HepG2 (cell line): ENCODE measurements around the gene HYAL2. TPM values are rescaled to one million over a fixed set of nuclear protein-coding genes. Genes with fewer than 3 reads are reported as not detected.

Source experiments
- DR1 ChIP-seq: sonication (generic); formaldehyde crosslinking; IDR thresholded peaks from 2 replicates; pipeline ENCODE4 v1.8.0; 2021; ENCODE audit warnings: mild to moderate bottlenecking, missing genetic modification reagents, inconsistent platforms
- GTF2F1 ChIP-seq: fragments of 150-350 bp; IDR thresholded peaks from 2 replicates; pipeline ENCODE4 v1.6.1; 2014; ENCODE audit warnings: low read length
- HDAC1 ChIP-seq: sonication (generic); formaldehyde crosslinking; IDR thresholded peaks from 2 replicates; pipeline ENCODE4 v1.5.1; 2020; ENCODE audit warnings: mild to moderate bottlenecking, missing genetic modification reagents
- MED1 ChIP-seq: sonication (generic); formaldehyde crosslinking; IDR thresholded peaks from 2 replicates; pipeline ENCODE4 v1.4.0; 2020; ENCODE audit warnings: missing genetic modification reagents
- NFKB2 ChIP-seq: sonication (generic); formaldehyde crosslinking; IDR thresholded peaks from 2 replicates; pipeline ENCODE4 v1.4.0; 2020; ENCODE audit warnings: missing genetic modification reagents, borderline replicate concordance
- THAP11 ChIP-seq: IDR thresholded peaks from 2 replicates; pipeline ENCODE4 v1.6.1; 2016; ENCODE audit warnings: missing biosample characterization, missing genetic modification reagents
- TRIM24 ChIP-seq: sonication (generic); formaldehyde crosslinking; IDR thresholded peaks from 2 replicates; pipeline ENCODE4 v1.8.0; 2022; ENCODE audit warnings: mild to moderate bottlenecking, missing genetic modification reagents
- ZNF335 ChIP-seq: sonication (generic); formaldehyde crosslinking; IDR thresholded peaks from 2 replicates; pipeline ENCODE4 v1.4.0; 2020; ENCODE audit warnings: missing genetic modification reagents
- ZNF350 ChIP-seq: sonication (generic); formaldehyde crosslinking; IDR thresholded peaks from 2 replicates; pipeline ENCODE4 v1.4.0; 2020; ENCODE audit warnings: mild to moderate bottlenecking, low read depth, missing genetic modification reagents, borderline replicate concordance
- ZNF468 ChIP-seq: sonication (generic); formaldehyde crosslinking; IDR thresholded peaks from 2 replicates; pipeline ENCODE4 v1.8.0; 2022; ENCODE audit warnings: mild to moderate bottlenecking, moderate library complexity, missing genetic modification reagents
- ZNF746 ChIP-seq: sonication (generic); formaldehyde crosslinking; IDR thresholded peaks from 2 replicates; pipeline ENCODE4 v1.8.0; 2022; ENCODE audit warnings: mild to moderate bottlenecking, missing genetic modification reagents
- ZNF777 ChIP-seq: sonication (generic); formaldehyde crosslinking; IDR thresholded peaks from 2 replicates; pipeline ENCODE4 v1.4.0; 2020; ENCODE audit warnings: missing genetic modification reagents
- ZSCAN12 ChIP-seq: sonication (generic); formaldehyde crosslinking; IDR thresholded peaks from 2 replicates; pipeline ENCODE4 v1.9.0; 2021; ENCODE audit warnings: mild to moderate bottlenecking, missing genetic modification reagents
- polyA plus RNA-seq, 8 experiments: library from polyadenylated mRNA; depleted of rRNA in 3 of 8; stranded (reverse) in 7 of 8; unstranded in 1 of 8; fragments of >200 nt; fragmentation: Illumina TruSeq in 4 of 8; extraction: Trizol in 4 of 8; gene quantifications; 2 replicates each; pipeline versions ENCODE4 v1.2.1 to v1.2.3, GENCODE V29; 2011 to 2016; ENCODE audit warnings: low read depth in 4 of 8, missing spikeins in 1 of 8, mixed read lengths in 1 of 8; ENCODE audit not compliant: insufficient read depth in 1 of 8
- total RNA-seq, 5 experiments: library from RNA; depleted of rRNA; stranded (reverse); fragments of >200 nt; fragmentation: Illumina TruSeq; extraction: Trizol; gene quantifications; 2 replicates each; pipeline ENCODE4 v1.2.3, GENCODE V29; 2016; ENCODE audit warnings: low read depth in 1 of 5
- TF ChIP-seq, protein P1 (sequence below): IDR thresholded peaks from 2 replicates; pipeline ENCODE4 v1.6.1; 2016; ENCODE audit warnings: mild to moderate bottlenecking
- TF ChIP-seq, protein P2 (sequence below): sonication (generic); formaldehyde crosslinking; IDR thresholded peaks from 2 replicates; pipeline ENCODE4 v1.4.0; 2020; ENCODE audit warnings: missing genetic modification reagents
- TF ChIP-seq, protein P3 (sequence below): IDR thresholded peaks from 2 replicates; pipeline ENCODE4 v1.6.1; 2016; ENCODE audit warnings: low read depth
- TF ChIP-seq, protein P4 (sequence below): sonication (generic); formaldehyde crosslinking; IDR thresholded peaks from 2 replicates; pipeline ENCODE4 v1.4.0; 2020; ENCODE audit warnings: mild to moderate bottlenecking, low read depth, missing genetic modification reagents
- TF ChIP-seq, protein P5 (sequence below): sonication (generic); formaldehyde crosslinking; IDR thresholded peaks from 2 replicates; pipeline ENCODE4 v1.4.0; 2020; ENCODE audit warnings: missing genetic modification reagents, borderline replicate concordance

The HYAL2 gene
- total and polyA plus RNA-seq, 2 of the 13 experiments (the other 11 are each of a cell fraction or from before 2014, with no cell fraction given) = 76.2 to 102 TPM

DNA sequence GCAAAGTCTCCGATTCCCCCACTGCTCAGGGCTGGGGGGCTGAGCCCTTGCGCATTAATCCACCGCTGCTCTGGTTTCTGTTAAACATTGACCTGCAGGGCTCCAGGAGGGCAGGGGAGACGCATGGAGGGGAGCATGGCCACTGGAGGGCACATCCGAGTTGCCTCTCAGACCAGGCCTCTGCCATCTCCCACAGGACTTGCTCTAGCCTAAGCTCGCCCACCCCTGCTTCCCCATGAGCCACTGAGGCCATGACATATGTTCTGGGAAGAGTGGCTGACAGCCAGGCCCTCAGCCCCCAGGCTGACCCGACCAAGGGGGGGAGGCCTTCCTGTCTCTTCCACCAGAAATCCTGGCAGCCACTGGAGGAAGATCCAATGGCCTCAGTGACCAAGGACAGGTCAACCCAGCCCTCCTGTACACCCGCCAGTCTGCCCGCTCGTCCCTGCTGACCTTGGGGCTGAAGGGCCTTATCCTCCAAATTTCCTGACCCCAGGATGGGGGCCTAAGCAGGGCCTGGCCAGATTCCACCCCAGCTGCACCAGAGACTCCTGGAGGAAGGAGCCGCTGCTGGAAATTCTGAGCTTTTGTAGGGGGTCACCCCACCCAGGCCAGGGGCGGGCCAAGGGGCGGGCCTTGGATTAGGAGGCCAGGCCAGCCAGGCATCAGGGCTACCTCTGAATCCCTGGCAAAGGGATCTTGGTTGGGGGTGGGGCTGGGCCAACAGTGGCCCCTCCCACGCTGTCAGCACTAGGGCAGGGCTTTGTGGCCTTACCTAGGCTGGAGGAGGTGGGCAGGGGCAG lies 19.3 kb downstream of the HYAL2 start, which contains the start of gene HYAL1 (continued):
- TF ChIP-seq, protein P1, sequence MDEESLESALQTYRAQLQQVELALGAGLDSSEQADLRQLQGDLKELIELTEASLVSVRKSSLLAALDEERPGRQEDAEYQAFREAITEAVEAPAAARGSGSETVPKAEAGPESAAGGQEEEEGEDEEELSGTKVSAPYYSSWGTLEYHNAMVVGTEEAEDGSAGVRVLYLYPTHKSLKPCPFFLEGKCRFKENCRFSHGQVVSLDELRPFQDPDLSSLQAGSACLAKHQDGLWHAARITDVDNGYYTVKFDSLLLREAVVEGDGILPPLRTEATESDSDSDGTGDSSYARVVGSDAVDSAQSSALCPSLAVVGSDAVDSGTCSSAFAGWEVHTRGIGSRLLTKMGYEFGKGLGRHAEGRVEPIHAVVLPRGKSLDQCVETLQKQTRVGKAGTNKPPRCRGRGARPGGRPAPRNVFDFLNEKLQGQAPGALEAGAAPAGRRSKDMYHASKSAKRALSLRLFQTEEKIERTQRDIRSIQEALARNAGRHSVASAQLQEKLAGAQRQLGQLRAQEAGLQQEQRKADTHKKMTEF (CRISPR knock-in tag) = peak; percentile 84
- no peak for TF ChIP-seq GTF2F1
- no peak for TF ChIP-seq ZNF468 (CRISPR knock-in tag)
- TF ChIP-seq DR1 (CRISPR knock-in tag) = peak; percentile 99
- no peak for TF ChIP-seq ZNF746 (CRISPR knock-in tag)
- peak; percentile 83 for TF ChIP-seq HDAC1 (CRISPR knock-in tag)
- 0 out of 2 replicates have a peak, but pooled peaks have one; percentile 16 for TF ChIP-seq NFKB2 (CRISPR knock-in tag)
- no peak for TF ChIP-seq TRIM24
- peak; percentile 77 for TF ChIP-seq THAP11 (CRISPR knock-in tag)
- TF ChIP-seq, protein P2, sequence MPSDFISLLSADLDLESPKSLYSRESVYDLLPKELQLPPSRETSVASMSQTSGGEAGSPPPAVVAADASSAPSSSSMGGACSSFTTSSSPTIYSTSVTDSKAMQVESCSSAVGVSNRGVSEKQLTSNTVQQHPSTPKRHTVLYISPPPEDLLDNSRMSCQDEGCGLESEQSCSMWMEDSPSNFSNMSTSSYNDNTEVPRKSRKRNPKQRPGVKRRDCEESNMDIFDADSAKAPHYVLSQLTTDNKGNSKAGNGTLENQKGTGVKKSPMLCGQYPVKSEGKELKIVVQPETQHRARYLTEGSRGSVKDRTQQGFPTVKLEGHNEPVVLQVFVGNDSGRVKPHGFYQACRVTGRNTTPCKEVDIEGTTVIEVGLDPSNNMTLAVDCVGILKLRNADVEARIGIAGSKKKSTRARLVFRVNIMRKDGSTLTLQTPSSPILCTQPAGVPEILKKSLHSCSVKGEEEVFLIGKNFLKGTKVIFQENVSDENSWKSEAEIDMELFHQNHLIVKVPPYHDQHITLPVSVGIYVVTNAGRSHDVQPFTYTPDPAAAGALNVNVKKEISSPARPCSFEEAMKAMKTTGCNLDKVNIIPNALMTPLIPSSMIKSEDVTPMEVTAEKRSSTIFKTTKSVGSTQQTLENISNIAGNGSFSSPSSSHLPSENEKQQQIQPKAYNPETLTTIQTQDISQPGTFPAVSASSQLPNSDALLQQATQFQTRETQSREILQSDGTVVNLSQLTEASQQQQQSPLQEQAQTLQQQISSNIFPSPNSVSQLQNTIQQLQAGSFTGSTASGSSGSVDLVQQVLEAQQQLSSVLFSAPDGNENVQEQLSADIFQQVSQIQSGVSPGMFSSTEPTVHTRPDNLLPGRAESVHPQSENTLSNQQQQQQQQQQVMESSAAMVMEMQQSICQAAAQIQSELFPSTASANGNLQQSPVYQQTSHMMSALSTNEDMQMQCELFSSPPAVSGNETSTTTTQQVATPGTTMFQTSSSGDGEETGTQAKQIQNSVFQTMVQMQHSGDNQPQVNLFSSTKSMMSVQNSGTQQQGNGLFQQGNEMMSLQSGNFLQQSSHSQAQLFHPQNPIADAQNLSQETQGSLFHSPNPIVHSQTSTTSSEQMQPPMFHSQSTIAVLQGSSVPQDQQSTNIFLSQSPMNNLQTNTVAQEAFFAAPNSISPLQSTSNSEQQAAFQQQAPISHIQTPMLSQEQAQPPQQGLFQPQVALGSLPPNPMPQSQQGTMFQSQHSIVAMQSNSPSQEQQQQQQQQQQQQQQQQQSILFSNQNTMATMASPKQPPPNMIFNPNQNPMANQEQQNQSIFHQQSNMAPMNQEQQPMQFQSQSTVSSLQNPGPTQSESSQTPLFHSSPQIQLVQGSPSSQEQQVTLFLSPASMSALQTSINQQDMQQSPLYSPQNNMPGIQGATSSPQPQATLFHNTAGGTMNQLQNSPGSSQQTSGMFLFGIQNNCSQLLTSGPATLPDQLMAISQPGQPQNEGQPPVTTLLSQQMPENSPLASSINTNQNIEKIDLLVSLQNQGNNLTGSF (CRISPR knock-in tag) = 0 out of 2 replicates have a peak, but pooled peaks have one; percentile 30
- TF ChIP-seq, protein P3, sequence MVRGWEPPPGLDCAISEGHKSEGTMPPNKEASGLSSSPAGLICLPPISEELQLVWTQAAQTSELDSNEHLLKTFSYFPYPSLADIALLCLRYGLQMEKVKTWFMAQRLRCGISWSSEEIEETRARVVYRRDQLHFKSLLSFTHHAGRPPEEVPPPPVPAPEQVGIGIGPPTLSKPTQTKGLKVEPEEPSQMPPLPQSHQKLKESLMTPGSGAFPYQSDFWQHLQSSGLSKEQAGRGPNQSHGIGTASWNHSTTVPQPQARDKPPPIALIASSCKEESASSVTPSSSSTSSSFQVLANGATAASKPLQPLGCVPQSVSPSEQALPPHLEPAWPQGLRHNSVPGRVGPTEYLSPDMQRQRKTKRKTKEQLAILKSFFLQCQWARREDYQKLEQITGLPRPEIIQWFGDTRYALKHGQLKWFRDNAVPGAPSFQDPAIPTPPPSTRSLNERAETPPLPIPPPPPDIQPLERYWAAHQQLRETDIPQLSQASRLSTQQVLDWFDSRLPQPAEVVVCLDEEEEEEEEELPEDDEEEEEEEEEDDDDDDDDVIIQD (CRISPR knock-in tag) = peak; percentile 20; the same call in 1 of the 2 replicates
- TF ChIP-seq MED1 (CRISPR knock-in tag) = peak; percentile 46
- TF ChIP-seq, protein P4, sequence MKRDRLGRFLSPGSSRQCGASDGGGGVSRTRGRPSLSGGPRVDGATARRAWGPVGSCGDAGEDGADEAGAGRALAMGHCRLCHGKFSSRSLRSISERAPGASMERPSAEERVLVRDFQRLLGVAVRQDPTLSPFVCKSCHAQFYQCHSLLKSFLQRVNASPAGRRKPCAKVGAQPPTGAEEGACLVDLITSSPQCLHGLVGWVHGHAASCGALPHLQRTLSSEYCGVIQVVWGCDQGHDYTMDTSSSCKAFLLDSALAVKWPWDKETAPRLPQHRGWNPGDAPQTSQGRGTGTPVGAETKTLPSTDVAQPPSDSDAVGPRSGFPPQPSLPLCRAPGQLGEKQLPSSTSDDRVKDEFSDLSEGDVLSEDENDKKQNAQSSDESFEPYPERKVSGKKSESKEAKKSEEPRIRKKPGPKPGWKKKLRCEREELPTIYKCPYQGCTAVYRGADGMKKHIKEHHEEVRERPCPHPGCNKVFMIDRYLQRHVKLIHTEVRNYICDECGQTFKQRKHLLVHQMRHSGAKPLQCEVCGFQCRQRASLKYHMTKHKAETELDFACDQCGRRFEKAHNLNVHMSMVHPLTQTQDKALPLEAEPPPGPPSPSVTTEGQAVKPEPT (CRISPR knock-in tag) = no peak
- peak; percentile 68; the same call in 1 of the 2 replicates for TF ChIP-seq ZSCAN12 (CRISPR knock-in tag)
- TF ChIP-seq ZNF350 (CRISPR knock-in tag) = peak; percentile 93
- TF ChIP-seq ZNF777 (CRISPR knock-in tag) = no peak
- TF ChIP-seq, protein P5, sequence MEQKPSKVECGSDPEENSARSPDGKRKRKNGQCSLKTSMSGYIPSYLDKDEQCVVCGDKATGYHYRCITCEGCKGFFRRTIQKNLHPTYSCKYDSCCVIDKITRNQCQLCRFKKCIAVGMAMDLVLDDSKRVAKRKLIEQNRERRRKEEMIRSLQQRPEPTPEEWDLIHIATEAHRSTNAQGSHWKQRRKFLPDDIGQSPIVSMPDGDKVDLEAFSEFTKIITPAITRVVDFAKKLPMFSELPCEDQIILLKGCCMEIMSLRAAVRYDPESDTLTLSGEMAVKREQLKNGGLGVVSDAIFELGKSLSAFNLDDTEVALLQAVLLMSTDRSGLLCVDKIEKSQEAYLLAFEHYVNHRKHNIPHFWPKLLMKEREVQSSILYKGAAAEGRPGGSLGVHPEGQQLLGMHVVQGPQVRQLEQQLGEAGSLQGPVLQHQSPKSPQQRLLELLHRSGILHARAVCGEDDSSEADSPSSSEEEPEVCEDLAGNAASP (CRISPR knock-in tag) = peak; percentile 54; the same call in 1 of the 2 replicates
- TF ChIP-seq ZNF335 = peak; percentile 72
